Transverse colon (tissue), 4 donors: ENCODE data around the gene CHCT1. TPM values are rescaled to one million over a fixed set of nuclear protein-coding genes. Genes with fewer than 3 reads are reported as not detected.
A peak's percentile ranks its signal among the peaks of the same experiment; 100 is the strongest.
"Not testable (repeated sequence)": the region's sequence is repeated elsewhere in the genome, so short reads cannot be mapped to it uniquely, and the experiment has no call there.

Experiments used
- DNase-seq: peaks from one replicate; pipeline ENCODE4 v3.0.0-alpha.2; 2019
- H3K27ac ChIP-seq, 4 donors: fragments of 200-600 bp; sonication (generic); 2 replicates each; pipeline ENCODE4 v1.5.1; 2016 to 2018; ENCODE audit warnings: inconsistent platforms in 4 of 4
- H3K27me3 ChIP-seq: fragments of 200-600 bp; sonication (generic); 2 replicates; pipeline ENCODE4 v1.5.1; 2017; ENCODE audit warnings: inconsistent platforms
- H3K36me3 ChIP-seq, 4 donors: fragments of 200-600 bp; sonication (generic); 2 replicates each; pipeline ENCODE4 v1.5.1; 2017 to 2019; ENCODE audit warnings: inconsistent platforms in 4 of 4
- H3K4me1 ChIP-seq, 4 donors: fragments of 200-600 bp; sonication (generic); 2 replicates each; pipeline ENCODE4 v1.5.1; 2017 to 2020; ENCODE audit warnings: inconsistent platforms in 4 of 4
- H3K4me3 ChIP-seq, 4 donors: fragments of 200-600 bp; sonication (generic); 1 replicate in 1 of 4; 2 replicates in 3 of 4; pipeline versions ENCODE4 v1.5.1 to v1.6.1; 2017 to 2019; ENCODE audit warnings: inconsistent platforms in 4 of 4
- H3K9me3 ChIP-seq, 2 donors: fragments of 200-600 bp; sonication (generic); 2 replicates each; pipeline ENCODE4 v1.5.1; 2017 to 2019; ENCODE audit warnings: inconsistent platforms in 2 of 2
- CTCF ChIP-seq, 5 experiments: fragments of 200-600 bp in 3 of 5; fragments of 450-650 bp in 2 of 5; sonication (generic) in 3 of 5; IDR thresholded peaks; 1 replicate in 2 of 5; 2 replicates in 3 of 5; pipeline ENCODE4 v1.5.1; 2016 to 2017; ENCODE audit warnings: antibody characterized with exemption in 5 of 5, inconsistent platforms in 3 of 5, mild to moderate bottlenecking in 2 of 5, moderate library complexity in 1 of 5
- EP300 ChIP-seq: sonication (generic); formaldehyde crosslinking; IDR thresholded peaks from one replicate; pipeline ENCODE4 v1.6.1; 2017; ENCODE audit warnings: antibody characterized with exemption, low read depth
- POLR2A ChIP-seq: fragments of 450-650 bp; IDR thresholded peaks from one replicate; pipeline ENCODE4 v1.6.1; 2016; ENCODE audit warnings: antibody characterized with exemption, mild to moderate bottlenecking, moderate library complexity
- POLR2AphosphoS5 ChIP-seq, 3 donors: sonication (generic); formaldehyde crosslinking; IDR thresholded peaks; one replicate each; pipeline ENCODE4 v1.6.1; 2016; ENCODE audit warnings: antibody characterized with exemption in 3 of 3
- WGBS, 2 donors: methylation state at CpG; one replicate each; pipeline ENCODE4 v1.1.5; 2018; ENCODE audit warnings: low coverage in 1 of 2; 5-methylcytosine and 5-hydroxymethylcytosine counted together
- in situ Hi-C, 4 donors: fragments of 200-750 bp; cut with MboI; loops; one replicate each; pipeline versions ENCODE4 v1.15.0 to v1.15.1; 2017; ENCODE audit warnings: low sequenced_read_pairs in 3 of 4, low pct_ligation_motif_present in 1 of 4, low pct_unique_long_range_greater_than_20kb in 1 of 4
- intact Hi-C: fragments of 100-400 bp; cut with DNase I; formaldehyde crosslinking; loops from one replicate; pipeline ENCODE4 v1.15.1; 2023; ENCODE audit warnings: low total_unique reads
- total RNA-seq, 4 donors: library from RNA; depleted of rRNA; stranded (reverse); fragments of >200 nt; gene quantifications; one replicate each; pipeline ENCODE4 v1.1.0, GENCODE V29; 2016

The CHCT1 gene
- not detected for total RNA-seq

DNA sequence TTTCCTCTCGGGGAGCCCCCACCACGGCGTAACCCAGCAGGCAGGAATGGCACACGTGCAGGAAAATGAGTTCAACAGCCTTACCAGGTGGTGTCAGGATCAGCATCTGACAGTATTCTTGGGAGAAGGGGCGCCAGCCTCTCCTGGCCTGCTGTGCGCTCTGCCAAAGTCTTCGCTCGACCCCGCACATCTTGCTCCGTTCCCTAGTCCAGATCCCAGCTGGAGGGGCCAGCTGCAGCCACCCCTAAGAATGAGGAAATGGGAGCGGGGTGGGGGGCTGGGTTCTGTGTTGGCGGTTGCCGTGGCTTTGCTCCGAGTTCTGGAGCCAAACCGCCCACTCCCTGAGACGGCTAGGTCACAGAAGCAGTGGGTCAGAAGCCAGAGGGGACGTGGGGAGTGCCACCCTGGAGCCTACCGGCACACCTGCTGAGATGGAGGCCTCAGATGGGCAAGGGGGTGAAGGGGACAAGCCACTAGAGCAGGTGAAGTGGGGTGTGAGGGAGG, at the start of gene CHCT1:
Gene CHCT1, plus strand, starts transcription at position 328 of the 504 bp plus-strand sequence. Its CDS starts 104 bp downstream, at position 432.
- TF ChIP-seq POLR2AphosphoS5 (IDR thresholded peaks at IDR 0.05) (no peak), CTCF (IDR thresholded peaks at IDR 0.05) (no peak), EP300 (no peak), POLR2A (no peak)
- intact Hi-C loops (no loop called here), in situ Hi-C loops (loop anchor here in 2 of 4 donors (10.0 to 25.0 kb wide), 2 partner anchors 187 to 285 kb away; partner anchors contain the start of gene CA4 (in 1 of the 2))
- Histone ChIP-seq H3K4me1 (peaks cover 0 to 18% (median 6%) of the 10 kb centered on the region in 4 donors), H3K27ac (peak within 1 kb of the TSS in 3 of 4 donors; percentile 3 to 41 (median 18)), H3K27me3 (no peaks in the 10 kb centered on the region), H3K36me3 (no peaks in the 10 kb centered on the region), H3K4me3 (peak within 1 kb of the TSS; percentile 31 to 61 (median 41)), H3K9me3 (no peaks in the 10 kb centered on the region)
- 82 to 85% methylated on average over 2 to 18 of the region's 18 CpGs for WGBS, 2 donors
- no peak for DNase-seq

DNA sequence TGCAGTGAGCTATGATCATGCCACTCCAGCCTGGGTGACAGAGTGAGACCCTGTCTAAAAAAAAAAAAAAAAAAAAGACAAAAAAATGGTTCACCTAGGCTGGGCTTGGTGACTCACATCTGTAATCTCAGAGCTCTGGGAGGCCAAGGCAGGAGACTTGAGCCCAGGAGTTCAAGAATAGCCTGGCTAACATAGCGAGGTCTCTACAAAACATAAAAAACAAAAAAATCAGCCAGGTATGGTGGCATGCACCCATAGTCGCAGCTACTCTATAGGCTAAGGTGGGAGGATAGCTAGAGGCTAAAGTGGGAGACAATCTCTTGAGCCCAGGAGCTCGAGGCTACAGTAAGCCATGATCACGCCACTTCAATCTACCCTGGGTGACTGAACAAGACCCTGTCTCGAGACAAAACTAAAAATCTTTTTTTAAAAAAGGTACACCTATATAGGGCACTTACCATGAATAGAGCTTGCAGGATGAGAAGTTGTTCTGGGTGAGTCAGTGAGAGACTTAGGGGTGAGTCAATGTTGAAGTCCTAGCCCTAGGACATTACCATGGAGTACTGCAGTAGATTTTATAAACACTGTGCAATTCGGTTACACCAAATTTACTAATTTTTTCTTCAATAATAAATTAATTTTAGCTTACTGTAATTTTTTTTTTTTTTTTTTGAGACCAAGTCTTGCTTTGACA, 49.4 kb upstream of the CHCT1 start:
- in situ Hi-C loops, result no loop called here
- Histone ChIP-seq H3K36me3 (no peaks in the 10 kb centered on the region), H3K27ac (no peak overlapping the region), H3K4me1 (peaks cover 0 to 9% (median 0%) of the 10 kb centered on the region in 4 donors), H3K27me3 (no peaks in the 10 kb centered on the region), H3K4me3 (no peak overlapping the region), H3K9me3 (no peaks in the 10 kb centered on the region)
- TF ChIP-seq CTCF (IDR thresholded peaks at IDR 0.05) (no peak), POLR2AphosphoS5 (IDR thresholded peaks at IDR 0.05) (no peak), POLR2A (no peak), EP300 (no peak)
- intact Hi-C loops, result no loop called here
- DNase-seq, result no peak
- 86 to 91% methylated on average over 6 of the region's 6 CpGs for WGBS, 2 donors

GRCh38 chr17:60378187-60378586, 44.1 kb upstream of the CHCT1 start:
- H3K27me3 ChIP-seq, in situ Hi-C loops, H3K4me3 ChIP-seq, H3K27ac ChIP-seq, intact Hi-C loops, H3K9me3 ChIP-seq, DNase-seq, H3K36me3 ChIP-seq, H3K4me1 ChIP-seq: not testable (repeated sequence)
- WGBS, 2 donors, result 88 to 95% methylated on average over 1 of the region's 1 CpG

GRCh38 chr17:60379461-60379860, 42.8 kb upstream of the CHCT1 start:
- H3K9me3 ChIP-seq, H3K4me3 ChIP-seq, H3K27ac ChIP-seq, DNase-seq, H3K36me3 ChIP-seq, H3K27me3 ChIP-seq, intact Hi-C loops, in situ Hi-C loops: not testable (repeated sequence)
- H3K4me1 ChIP-seq, result peaks cover 0 to 10% (median 1%) of the 10 kb centered on the region in 4 donors
- 49 to 69% methylated on average over 2 to 3 of the region's 3 CpGs for WGBS, 2 donors

- TF ChIP-seq EP300, result no peak
- no peak for TF ChIP-seq POLR2A
- TF ChIP-seq CTCF (IDR thresholded peaks at IDR 0.05), result no peak
- TF ChIP-seq POLR2AphosphoS5 (IDR thresholded peaks at IDR 0.05), result no peak
- no peaks in the 10 kb centered on the region for H3K9me3 ChIP-seq
Observed at GRCh38 chr17:60381958-60382357, 40.3 kb upstream of the CHCT1 start.

More at GRCh38 chr17:60381958-60382357, 40.3 kb upstream of the CHCT1 start:
- no peaks in the 10 kb centered on the region for H3K27me3 ChIP-seq
- peaks cover 0 to 24% (median 1%) of the 10 kb centered on the region in 4 donors for H3K4me1 ChIP-seq
- H3K4me3 ChIP-seq, result no peak overlapping the region
- intact Hi-C loops, result no loop called here
- 90 to 100% methylated on average over 1 to 4 of the region's 4 CpGs for WGBS, 2 donors
- in situ Hi-C loops, result no loop called here
- H3K27ac ChIP-seq, result no peak overlapping the region
- no peaks in the 10 kb centered on the region for H3K36me3 ChIP-seq
- no peak for DNase-seq
